Measurements from ENCODE around the gene GDF10. TPM values are rescaled to one million over a fixed set of nuclear protein-coding genes. Genes with fewer than 3 reads are reported as not detected.

Gene GDF10
- total RNA-seq, 1 donor from 2014 or later, result 1.8 TPM

GRCh38 chr10:47316131-47316530, 16.1 kb downstream of the GDF10 start:
- DNase-seq (ENCODE audit: low spot score in 2 of 2, unreplicated experiment in 2 of 2), result no peak
- no peaks in the 10 kb centered on the region for H3K9me3 Mint-ChIP-seq
- no peak for TF ChIP-seq CTCF (IDR thresholded peaks at IDR 0.05; ENCODE audit: unreplicated experiment)
- no peak overlapping the region for H3K4me3 Mint-ChIP-seq
- no peak overlapping the region for H3K27ac Mint-ChIP-seq
- H3K27me3 Mint-ChIP-seq (ENCODE audit: low read depth), result peaks cover 49% of the 10 kb centered on the region
- H3K4me1 Mint-ChIP-seq, result peaks cover 6% of the 10 kb centered on the region
- no peaks in the 10 kb centered on the region for H3K36me3 Mint-ChIP-seq

- peaks cover 50% of the 10 kb centered on the region for H3K27me3 Mint-ChIP-seq (ENCODE audit: low read depth)
- H3K27ac Mint-ChIP-seq, result no peak overlapping the region
These were observed 17.3 kb downstream of the GDF10 start for GRCh38 chr10:47317251-47317650.

GRCh38 chr10:47318706-47319105, 18.7 kb downstream of the GDF10 start:
- DNase-seq (ENCODE audit: low spot score in 2 of 2, unreplicated experiment in 2 of 2), result no peak
- Mint-ChIP-seq H3K27me3 (ENCODE audit: low read depth) (peaks cover 50% of the 10 kb centered on the region), H3K9me3 (no peaks in the 10 kb centered on the region), H3K4me1 (peaks cover 17% of the 10 kb centered on the region), H3K36me3 (no peaks in the 10 kb centered on the region), H3K4me3 (no peak overlapping the region), H3K27ac (no peak overlapping the region)
- no peak for TF ChIP-seq CTCF (IDR thresholded peaks at IDR 0.05; ENCODE audit: unreplicated experiment)

More at GRCh38 chr10:47317251-47317650, 17.3 kb downstream of the GDF10 start:
- no peak for TF ChIP-seq CTCF (IDR thresholded peaks at IDR 0.05; ENCODE audit: unreplicated experiment)
- no peaks in the 10 kb centered on the region for H3K36me3 Mint-ChIP-seq
- no peak overlapping the region for H3K4me3 Mint-ChIP-seq
- DNase-seq (ENCODE audit: low spot score in 2 of 2, unreplicated experiment in 2 of 2), result no peak
- H3K4me1 Mint-ChIP-seq, result peaks cover 9% of the 10 kb centered on the region
- no peaks in the 10 kb centered on the region for H3K9me3 Mint-ChIP-seq

- Mint-ChIP-seq H3K36me3 (no peaks in the 10 kb centered on the region), H3K4me3 (no peak overlapping the region), H3K27me3 (ENCODE audit: low read depth) (peaks cover 48% of the 10 kb centered on the region), H3K4me1 (peaks cover 21% of the 10 kb centered on the region), H3K9me3 (no peaks in the 10 kb centered on the region), H3K27ac (no peak overlapping the region)
- no peak for TF ChIP-seq CTCF (IDR thresholded peaks at IDR 0.05; ENCODE audit: unreplicated experiment)
- no peak for DNase-seq (ENCODE audit: low spot score in 2 of 2, unreplicated experiment in 2 of 2)
These were observed 19.8 kb downstream of the GDF10 start for GRCh38 chr10:47319784-47320183.

GRCh38 chr10:47320812-47321211, 20.8 kb downstream of the GDF10 start:
- peaks cover 55% of the 10 kb centered on the region for H3K27me3 Mint-ChIP-seq (ENCODE audit: low read depth)
- H3K4me1 Mint-ChIP-seq, result peaks cover 21% of the 10 kb centered on the region
- no peak for TF ChIP-seq CTCF (IDR thresholded peaks at IDR 0.05; ENCODE audit: unreplicated experiment)
- H3K27ac Mint-ChIP-seq, result no peak overlapping the region
- H3K36me3 Mint-ChIP-seq, result no peaks in the 10 kb centered on the region
- no peak for DNase-seq (ENCODE audit: low spot score in 2 of 2, unreplicated experiment in 2 of 2)
- H3K4me3 Mint-ChIP-seq, result no peak overlapping the region
- H3K9me3 Mint-ChIP-seq, result no peaks in the 10 kb centered on the region

Measured in mesothelial cell of epicardium (in vitro differentiated cells).